ENCODE measurements around the gene CST6. TPM values are rescaled to one million over a fixed set of nuclear protein-coding genes. Genes with fewer than 3 reads are reported as not detected.

CST6 gene
- total RNA-seq, 4 donors from 2014 or later = 7.1 to 53.1 (median 30.6) TPM

- Histone ChIP-seq H3K9me3 (no peaks in the 10 kb centered on the region), H3K4me1 (no peaks in the 10 kb centered on the region), H3K36me3 (peaks cover 28 to 36% of the 10 kb centered on the region in 2 donors), H3K4me3 (replicated peaks in 1 of 3) (no peak overlapping the region), H3K27me3 (no peaks in the 10 kb centered on the region), H3K27ac (no peak overlapping the region)
- no peak for DNase-seq
- WGBS, 2 donors = 90 to 92% methylated on average over 9 of the region's 9 CpGs
- intact Hi-C loops (cut with DNase I) = no loop called here
- TF ChIP-seq POLR2A (IDR thresholded peaks at IDR 0.05) (no peak), CTCF (IDR thresholded peaks at IDR 0.05) (no peak)
Measured at GRCh38 chr11:65975771-65976170, 36.0 kb upstream of the CST6 start.

DNA sequence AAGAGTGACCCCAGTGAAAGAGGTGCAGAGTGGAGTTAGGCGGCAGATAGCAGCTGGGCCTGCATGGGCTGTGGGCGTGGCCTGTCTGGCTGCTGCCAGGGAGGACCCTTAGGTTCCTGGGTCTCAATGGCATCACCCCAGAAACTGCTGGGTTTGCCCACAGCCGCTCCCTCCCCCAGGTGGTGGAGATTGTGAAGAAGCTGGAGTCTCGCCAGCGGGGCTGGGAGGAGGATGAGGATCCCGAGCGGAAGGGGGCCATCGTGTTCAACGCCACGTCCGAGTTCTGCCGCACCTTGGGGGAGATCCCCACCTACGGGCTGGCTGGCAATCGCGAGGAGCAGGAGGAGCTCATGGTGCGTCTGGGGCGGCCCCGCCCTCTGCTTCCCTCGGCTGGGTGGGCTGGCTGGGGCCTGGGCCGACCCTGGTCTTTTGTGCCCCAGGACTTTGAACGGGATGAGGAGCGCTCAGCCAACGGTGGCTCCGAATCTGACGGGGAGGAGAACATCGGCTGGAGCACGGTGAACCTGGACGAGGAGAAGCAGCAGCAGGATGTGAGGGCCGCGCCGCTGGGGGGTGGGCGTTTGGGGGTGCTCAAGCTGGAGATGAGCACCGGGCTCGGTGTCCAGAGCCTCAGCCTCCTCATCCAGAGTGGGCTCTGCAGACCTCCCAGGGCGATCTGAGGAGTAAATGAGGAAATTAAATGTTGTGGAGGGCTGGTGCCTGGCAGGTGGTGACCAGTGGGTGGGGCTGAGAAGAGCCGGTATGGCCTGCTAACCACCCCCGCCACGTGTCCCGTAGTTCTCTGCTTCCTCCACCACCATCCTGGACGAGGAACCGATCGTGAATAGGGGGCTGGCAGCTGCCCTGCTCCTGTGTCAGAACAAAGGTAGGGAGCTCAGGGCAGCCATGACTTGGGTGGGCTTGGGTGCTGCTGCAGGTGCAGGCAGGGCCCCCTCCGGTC is 35.3 kb upstream of the CST6 start:
- Histone ChIP-seq H3K36me3 (peaks cover 28 to 36% of the 10 kb centered on the region in 2 donors), H3K27ac (no peak overlapping the region), H3K9me3 (no peaks in the 10 kb centered on the region), H3K4me3 (replicated peaks in 1 of 3) (no peak overlapping the region), H3K27me3 (no peaks in the 10 kb centered on the region), H3K4me1 (no peaks in the 10 kb centered on the region)
- intact Hi-C loops (cut with DNase I) = no loop called here
- WGBS, 2 donors = 82 to 86% methylated on average over 32 to 42 of the region's 43 CpGs
- TF ChIP-seq CTCF (IDR thresholded peaks at IDR 0.05) = no peak
- no peak for TF ChIP-seq POLR2A (IDR thresholded peaks at IDR 0.05)
- DNase-seq = no peak

DNA sequence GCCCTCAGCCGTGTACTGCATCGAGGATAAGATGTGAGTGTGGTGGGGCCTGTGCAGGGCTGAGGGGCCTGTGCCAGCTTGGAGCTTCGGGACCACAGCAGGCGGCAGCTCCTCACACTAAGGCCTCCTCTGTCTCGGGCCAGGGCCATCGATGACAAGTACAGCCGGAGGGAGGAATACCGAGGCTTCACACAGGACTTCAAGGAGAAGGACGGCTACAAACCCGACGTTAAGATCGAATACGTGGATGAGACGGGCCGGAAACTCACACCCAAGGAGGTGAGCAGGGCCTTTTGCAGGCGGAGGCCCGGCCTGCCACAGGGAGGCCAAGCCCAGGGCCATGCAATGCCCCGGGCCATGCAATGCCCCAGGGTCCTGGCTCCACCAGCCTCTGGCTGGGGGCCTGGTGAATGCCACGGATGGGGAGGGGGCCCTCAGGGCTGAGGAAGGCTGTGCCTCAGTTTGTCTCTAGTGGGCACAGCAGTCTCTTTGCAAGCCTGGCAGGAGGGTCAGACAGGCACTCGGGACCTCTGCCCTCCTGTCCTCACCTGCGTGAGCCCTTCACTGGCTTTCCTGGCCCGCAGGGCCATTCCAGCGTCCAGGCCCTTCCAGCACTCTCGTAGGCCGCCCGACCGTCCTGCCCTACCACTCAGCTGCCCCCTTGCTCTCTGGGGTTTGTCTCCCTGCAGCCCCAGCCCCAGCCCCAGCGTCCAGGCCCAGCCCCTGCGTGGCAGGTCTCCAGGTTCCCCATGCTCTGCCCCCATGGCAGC is 34.0 kb upstream of the CST6 start:
- intact Hi-C loops (cut with DNase I) = no loop called here
- H3K27me3 ChIP-seq = no peaks in the 10 kb centered on the region
- peaks cover 28 to 36% of the 10 kb centered on the region in 2 donors for H3K36me3 ChIP-seq
- no peak overlapping the region for H3K4me3 ChIP-seq (replicated peaks in 1 of 3)
- 90 to 94% methylated on average over 23 to 24 of the region's 29 CpGs for WGBS, 2 donors
- H3K4me1 ChIP-seq = no peaks in the 10 kb centered on the region
- no peak overlapping the region for H3K27ac ChIP-seq
- DNase-seq = no peak
- H3K9me3 ChIP-seq = no peaks in the 10 kb centered on the region
- TF ChIP-seq CTCF (IDR thresholded peaks at IDR 0.05) (no peak), POLR2A (IDR thresholded peaks at IDR 0.05) (no peak)

- Histone ChIP-seq H3K4me1 (no peaks in the 10 kb centered on the region), H3K4me3 (replicated peaks in 1 of 3) (no peak overlapping the region), H3K36me3 (peaks cover 28 to 34% of the 10 kb centered on the region in 2 donors), H3K27ac (no peak overlapping the region), H3K27me3 (no peaks in the 10 kb centered on the region), H3K9me3 (no peaks in the 10 kb centered on the region)
- intact Hi-C loops (cut with DNase I) = no loop called here
- WGBS, 2 donors = 94% methylated on average over 29 to 32 of the region's 34 CpGs
- no peak for DNase-seq
- TF ChIP-seq CTCF (IDR thresholded peaks at IDR 0.05) = no peak
- TF ChIP-seq POLR2A (IDR thresholded peaks at IDR 0.05) = no peak
Measured at GRCh38 chr11:65978391-65979238, 33.2 kb upstream of the CST6 start.

All from thyroid gland (tissue), 4 donors.